Kasumi-1 (cell line): ENCODE measurements around the gene CYP2W1.
"Not testable (repeated sequence)": the region's sequence is repeated elsewhere in the genome, so short reads cannot be mapped to it uniquely, and the experiment has no call there.

ENCODE experiments used
- DNase-seq, 2 experiments: peaks; one replicate each; lab custom pipeline; 2025; lab: John Stamatoyannopoulos, UW

The CYP2W1 gene

DNA sequence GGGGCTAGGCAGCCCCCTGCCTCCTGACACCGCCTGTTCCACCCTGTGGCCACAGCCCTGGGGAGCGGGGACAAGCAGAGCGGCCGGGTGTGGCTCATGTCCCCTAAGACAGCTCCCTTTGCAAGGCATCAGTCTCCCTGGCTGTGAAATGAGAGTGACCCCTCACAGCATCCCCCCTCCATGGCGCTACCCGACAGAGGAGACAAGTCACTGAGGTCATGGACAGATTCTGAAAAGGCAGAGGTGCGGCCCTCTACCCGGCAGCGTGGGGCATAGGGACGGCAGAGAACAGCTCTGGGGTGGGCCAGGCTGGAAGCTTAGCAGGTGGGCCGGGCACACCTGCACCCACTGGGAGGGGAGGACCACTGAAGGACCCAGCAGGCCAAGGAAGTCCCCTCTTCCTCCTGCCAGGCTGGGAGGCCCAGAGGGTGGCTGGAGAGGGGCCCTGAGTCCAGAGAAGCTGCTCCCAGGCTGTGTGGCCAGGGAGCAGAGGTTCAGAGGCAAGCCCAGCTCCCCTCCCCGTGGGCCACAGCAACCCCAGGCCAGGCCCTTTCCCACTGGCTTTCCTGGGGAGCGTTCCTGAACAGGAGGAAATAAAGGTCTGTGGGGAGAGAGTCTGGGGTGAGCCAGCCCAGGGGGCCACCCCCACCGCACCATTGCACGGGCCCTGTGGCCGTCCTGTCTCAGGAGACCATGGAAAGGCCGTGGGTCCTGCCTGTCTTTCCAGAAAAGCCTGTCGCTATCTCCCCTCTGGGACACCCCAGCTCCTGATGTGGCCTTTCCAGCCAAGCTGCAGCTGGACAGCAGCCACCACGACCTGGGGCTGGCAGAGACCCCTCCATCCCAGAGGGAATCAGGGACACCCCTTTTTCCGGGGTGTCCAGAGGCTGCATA, 30.2 kb upstream of the CYP2W1 start:
- no peak for DNase-seq

DNA sequence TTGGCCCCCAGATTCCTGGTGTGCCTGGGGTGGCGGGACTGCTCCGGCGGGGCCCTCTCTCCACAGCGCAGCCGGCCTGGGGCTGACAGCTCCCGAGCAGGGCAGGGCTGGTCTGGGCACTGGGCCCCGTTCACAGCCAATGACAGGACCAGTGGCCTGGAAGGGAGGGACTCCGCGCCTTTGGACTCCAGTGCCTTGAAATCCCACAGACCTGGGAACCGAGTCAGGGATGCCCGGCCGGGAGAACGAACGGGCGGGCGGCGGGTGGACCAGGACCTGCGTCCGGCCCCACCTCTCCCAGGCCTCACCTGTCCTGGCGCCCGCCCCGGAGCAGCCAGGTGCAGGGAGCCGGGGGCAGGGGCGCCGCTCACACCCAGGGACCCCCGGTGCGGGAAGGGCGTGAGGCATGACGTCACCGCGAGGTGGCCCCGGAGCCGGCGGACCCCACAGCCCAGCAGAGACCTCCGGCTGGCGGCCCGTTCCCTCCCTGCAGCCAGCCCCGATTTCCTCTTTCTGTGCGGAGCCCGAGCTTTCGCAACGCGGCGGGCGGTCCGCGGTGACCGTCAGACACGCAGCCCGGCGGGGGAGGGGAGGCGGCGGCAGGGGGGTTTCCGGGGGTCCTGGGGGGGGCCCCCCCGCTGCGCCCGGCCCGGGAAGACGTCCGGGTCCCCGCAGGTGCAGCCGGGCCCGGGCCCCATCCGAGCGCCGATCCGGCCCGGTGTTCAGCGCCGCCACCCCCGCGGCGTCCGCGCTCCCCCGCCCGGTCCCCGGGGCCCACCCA, 29.2 kb upstream of the CYP2W1 start:
- peak in 1 of 2 experiments; percentile 12 for DNase-seq

DNA sequence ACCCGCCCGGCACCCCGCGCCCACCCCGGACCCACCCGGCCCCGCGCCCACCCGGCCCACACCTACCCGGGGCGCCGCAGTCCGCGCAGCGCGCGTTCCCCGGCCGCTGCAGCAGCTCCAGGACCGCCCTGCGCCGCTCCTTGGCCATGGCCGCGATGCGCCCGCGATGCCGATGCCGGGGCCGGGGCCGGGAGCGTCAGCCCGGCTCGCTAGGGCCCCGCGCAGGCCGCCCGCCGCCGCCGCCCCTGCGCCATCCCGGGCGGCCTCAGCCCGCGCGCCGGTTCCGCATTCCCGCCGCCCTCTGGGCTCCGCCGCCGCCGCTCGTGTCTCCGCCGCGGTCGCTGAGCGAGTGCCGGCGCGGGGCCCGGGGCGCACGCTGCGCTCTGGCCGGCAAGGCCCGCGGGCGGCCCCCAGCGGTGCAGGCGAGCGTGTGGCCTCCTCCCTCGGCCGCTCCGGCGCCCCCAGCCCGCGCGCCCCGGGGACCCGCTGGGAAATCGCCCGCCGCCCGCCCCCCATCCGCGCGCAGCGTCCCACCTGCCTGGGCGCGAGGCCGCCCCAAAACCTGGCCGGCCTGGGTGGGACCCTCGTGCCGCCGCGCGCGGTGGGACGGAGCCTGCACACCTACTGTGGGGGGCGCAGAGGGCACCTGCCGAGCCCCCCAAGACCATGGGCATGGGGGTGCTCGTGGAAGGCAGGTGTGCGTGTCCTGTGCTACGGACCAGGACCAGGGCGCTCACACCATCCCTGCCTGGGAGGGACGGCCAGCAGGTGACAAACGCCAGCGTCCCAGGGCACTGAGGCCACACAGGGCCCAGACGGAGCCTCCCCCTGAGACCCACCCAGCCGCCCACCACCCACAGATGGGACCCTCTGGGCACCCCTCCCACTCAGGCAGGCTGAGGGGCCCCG, 28.4 kb upstream of the CYP2W1 start, which contains the start of gene ADAP1:
ADAP1 (minus strand) TSS at position 351 of the 909 bp plus-strand sequence; CDS start at position 148, 203 bp downstream.
- peak in 1 of 2 experiments; percentile 3 for DNase-seq

DNA sequence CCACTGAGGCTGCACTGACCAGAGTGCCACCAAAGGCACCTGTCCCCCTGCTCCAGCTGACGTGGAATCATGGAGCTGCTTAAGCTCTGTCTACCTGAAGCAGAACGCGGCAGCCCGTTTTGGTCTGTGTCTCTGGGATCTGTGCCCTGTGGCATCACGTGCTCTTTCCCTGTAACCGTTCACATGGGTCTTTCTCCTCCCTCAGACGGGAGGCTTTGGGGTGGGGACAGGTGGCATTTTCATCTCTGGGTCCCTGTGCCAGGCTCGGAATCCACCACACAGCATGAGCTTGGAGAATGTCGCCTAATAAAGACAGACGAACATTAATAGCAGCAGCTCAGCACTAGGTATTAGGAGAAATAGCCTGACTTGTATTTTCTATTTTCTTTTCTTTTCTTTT, 26.9 kb upstream of the CYP2W1 start:
- no peak for DNase-seq

DNA sequence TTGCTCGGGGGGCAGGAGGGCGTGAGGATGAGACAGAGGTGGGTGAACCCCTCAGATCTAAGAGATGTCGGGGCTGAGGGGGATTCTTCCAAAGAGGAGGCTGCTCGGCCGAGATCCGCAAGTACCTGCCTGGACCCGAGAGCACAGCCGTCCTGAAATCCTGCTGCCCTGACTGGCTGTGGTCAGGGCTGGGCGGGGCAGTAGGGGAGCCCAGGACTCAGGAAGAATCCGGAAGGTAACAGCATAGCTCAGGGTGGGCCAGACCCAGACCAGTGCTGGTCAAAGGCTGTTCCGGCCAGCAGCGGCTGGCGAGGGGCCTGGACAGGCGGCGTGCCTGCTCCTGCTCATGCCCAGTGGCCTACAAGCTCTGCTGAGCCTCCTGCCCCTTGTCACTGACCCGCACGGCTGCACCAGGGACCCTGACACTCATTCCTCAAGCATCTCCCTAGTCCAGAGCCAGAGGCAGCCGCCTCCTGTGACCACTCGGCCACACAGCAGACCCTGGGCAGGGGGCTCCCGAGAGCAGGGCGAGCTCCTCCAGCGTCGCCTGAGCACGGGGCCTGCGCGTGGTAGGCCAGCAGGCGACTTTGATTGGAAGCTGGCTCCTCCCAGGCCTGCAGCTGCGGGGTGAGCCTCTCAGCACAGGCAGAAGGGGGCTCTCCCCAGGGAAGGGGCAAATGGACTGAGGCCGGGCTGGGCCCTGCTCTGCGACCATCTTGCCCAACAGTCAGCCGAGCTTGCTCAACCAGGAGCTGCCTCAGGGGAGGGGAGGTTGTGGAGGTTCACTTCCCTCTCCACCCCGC, 25.4 kb upstream of the CYP2W1 start:
- no peak for DNase-seq

DNA sequence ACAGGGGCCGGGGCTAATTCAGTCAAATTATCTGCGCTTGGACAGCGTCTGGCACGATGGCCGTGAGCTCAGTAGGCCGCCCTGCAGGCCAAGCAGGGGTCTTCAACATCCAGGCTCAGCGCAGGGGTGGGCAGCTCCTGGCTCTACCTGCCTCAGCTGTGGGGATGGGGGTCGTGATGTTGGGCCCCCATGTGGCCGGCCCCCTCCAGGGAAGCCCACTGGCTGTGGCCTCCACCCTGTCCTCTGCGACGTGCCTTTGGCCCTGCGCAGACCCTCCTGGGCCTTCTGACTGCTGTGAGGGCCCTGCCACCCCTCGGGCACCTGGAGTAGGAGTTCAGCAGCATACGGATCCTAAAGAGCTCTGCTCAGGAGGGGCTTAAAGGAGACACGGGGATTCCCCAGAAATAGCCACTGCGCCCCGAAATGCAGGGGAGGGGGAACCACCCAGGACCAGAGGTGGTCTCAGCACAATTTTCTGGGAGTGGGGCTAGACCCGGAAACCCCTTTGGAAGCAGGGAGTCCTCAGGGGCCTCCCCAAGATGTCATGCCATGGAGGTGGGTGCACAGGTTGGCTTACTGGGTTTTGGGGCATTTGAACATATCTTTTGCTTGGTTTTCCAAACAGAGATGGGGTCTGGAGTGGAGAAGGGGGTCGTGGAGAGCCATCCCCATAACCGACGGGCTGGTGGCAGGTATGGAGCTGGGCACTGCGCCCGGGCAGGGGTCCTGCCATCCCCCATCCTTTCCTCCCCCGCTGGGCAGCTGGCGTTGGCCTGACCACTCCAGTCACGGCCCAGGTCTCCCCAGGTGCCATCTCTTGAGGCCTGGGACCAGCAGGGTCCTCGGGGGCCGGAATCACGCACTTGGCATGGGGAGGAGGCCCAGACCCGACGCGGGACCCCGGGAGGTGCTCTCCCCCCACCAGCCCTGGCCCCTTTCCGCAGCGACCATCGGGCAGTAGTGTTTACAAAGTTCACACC, 24.5 kb upstream of the CYP2W1 start:
- no peak for DNase-seq

DNA sequence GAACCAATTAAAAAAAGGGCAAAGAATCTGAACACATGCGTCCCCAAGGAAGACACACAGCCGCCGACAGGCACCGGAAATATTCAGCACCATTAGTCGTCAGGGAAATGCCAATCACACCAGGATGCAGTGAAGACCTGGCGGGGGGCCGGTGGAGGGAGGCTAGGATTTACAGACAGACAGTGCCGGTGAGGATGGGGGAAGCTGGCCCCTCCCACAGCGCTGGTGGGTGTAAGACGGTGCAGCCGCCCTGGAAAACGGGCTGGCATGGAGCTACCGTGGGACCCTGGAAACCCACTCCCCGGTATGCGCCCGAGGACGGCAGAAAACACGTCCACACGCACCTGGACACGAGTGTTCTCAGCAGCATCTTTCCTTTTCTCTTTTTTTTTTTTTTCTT, 23.7 kb upstream of the CYP2W1 start:
- DNase-seq, result no peak

DNA sequence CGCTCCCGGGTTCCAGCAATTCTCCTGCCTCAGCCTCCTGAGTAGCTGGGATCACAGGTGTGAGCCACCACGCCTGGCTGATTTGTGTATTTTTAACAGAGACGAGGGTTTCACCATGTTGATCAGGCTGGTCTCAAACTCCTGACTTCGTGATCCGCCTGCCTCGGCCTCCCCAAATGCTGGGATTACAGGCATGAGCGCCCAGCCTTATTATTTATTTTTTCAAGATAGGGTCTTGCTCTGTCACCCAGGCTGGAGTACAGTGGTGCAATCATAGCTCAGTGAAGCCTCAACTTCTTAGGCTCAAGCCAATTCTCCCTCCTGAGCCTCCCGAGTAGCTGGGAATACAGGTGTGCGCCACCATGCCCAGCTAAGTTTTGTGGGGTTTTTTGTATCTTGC, 23.2 kb upstream of the CYP2W1 start:
- DNase-seq, result not testable (repeated sequence)

DNA sequence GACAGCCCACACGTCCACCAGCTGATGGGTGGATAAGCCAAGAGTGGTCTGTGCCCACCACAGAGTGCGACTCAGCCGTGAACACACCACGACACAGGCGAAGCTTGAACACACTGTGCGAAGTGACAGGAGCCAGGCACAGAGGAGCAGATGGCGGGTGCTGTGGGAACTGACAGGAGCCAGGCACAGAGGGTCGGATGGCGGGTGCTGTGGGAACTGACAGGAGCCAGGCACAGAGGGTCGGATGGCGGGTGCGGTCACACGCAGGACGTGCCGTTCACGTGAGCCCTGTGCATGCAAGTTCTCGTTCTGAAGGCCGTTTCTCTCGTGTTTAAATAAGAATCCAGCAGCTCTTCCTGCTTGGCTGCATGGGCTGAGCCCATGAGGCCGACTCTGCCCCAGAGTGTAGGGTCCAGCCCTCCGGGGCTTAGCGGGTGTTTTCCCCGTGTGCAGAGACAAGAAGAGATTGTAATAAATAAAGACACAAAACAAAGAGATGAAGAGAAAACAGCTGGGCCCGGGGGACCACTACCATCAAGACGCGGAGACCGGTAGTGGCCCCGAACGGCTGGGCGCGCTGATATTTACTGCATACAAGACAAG, 22.6 kb upstream of the CYP2W1 start:
- no peak for DNase-seq

DNA sequence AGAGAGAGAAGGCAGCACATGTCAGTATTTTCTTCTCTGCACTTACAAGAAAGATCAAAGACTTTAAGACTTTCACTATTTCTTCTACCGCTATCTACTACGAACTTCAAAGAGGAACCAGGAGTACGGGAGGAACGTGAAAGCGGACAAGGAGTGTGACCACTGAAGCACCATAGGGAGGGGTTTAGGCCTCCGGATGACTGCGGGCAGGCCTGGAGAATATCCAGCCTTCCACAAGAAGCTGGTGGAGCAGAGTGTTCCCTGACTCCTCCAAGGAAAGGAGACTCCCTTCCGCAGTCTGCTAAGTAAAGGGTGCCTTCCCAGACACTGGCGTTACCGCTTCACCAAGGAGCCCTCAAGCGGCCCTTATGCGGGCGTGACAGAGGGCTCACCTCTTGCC, 22.0 kb upstream of the CYP2W1 start:
- DNase-seq, result not testable (repeated sequence)

DNA sequence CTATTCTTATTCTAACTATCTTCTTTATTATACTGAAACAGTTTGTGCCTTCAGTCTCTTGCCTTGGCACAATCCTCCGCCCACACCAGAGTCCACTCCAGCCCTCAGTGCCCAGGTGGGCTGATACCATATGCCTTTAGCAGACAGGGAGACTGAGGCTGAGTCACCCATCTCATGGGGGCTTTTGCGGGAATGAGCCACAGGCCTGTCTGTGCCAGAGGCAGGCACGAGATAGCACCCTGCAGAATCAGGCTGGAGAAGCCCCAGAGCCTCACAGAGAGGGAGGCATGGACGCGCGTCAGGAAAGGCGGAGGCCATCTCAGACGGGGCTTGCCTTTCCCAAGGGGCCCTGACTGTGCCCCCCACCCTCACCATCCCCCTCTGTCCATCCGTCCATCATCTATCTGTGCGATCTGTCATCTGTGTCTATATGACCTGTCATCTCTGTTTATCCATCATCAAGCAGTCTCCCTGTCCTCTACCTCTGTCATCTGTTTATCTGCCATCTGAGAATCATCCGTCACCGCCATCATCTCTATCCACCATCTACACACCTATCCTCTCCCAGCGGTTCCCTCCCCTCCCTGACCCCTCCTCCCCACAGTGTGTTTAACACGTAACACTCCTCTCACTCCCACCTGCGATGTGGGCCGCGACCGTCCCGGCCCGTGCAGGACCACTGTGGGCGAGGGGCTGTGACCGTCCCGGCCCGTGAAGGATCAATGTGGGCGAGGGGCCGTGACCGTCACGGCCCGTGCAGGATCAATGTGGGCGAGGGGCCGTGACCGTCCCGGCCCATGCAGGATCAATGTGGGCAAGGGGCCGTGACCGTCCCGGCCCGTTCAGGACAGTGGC, 21.2 kb upstream of the CYP2W1 start:
- DNase-seq, result no peak

DNA sequence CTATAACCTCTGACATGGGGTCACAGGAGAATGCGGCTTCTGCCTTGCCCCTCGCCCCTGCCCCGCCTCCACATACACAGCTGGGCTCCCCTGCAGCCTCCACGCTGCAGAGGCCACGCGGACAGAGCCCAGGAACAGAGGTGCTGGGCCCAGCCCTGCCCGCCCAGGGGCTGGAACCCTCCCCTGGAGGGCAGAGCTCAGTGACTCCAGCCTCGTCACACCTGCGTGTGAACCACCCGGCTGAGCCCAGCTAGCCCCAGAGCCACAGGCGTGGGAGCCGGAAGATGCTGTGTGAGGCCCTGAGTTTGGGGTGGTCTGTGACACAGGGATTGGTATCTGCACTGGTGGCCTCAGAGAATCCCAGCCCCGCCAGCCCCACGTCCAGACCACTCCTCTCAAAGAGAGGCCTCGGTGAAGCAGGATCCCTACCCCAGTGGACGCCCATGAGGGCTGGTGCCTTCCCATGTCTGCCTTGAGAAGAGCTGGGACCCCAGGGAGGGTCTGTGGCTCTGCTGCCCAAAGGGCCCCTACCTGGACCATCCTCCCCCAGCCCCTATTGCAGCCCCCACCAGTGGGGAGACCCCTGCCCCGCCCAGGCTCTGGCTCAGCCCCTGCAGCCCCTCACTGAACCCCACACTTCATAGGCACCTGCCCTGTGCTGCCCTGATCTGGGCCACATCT, 20.4 kb upstream of the CYP2W1 start:
- no peak for DNase-seq

DNA sequence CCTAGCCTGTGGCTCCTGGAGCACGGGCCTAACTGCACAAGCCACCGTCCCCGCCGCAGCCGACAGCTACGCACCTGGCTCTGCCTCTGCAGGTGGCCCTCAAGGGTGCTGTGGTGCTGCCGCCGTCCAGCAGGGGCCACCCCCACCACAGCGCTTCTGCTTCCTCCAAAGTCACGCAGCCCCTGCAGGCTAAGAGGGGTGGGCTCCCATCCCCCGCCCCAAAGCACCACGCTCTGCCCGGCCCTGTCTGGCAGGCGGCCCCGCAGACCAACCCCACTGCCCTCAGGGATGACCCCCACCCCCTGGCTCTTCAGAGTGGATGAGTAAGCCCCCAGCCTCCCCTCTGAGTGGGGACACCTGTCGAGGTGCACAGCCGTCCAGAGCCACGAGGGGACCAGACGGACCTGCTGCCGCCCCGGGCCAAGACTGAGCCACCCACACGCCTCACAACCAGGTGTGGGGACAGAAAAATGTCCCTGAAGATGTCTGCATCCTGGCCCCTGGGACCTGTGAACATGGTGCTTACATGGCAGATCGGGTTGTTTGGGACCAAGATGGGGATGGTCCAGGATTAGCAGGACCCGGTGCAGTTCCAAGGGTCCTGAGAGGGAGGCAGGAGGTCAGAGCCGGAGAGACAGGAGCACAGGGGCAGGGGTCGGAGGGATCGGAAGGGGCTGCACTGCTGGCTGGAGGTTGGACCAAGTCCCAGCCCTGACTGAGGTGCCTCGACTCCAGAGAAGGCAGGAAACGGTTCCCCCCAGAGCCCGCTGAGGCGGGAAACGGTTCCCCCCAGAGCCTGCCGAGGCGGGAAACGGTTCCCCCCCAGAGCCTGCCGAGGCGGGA, 19.5 kb upstream of the CYP2W1 start:
- DNase-seq, result no peak

DNA sequence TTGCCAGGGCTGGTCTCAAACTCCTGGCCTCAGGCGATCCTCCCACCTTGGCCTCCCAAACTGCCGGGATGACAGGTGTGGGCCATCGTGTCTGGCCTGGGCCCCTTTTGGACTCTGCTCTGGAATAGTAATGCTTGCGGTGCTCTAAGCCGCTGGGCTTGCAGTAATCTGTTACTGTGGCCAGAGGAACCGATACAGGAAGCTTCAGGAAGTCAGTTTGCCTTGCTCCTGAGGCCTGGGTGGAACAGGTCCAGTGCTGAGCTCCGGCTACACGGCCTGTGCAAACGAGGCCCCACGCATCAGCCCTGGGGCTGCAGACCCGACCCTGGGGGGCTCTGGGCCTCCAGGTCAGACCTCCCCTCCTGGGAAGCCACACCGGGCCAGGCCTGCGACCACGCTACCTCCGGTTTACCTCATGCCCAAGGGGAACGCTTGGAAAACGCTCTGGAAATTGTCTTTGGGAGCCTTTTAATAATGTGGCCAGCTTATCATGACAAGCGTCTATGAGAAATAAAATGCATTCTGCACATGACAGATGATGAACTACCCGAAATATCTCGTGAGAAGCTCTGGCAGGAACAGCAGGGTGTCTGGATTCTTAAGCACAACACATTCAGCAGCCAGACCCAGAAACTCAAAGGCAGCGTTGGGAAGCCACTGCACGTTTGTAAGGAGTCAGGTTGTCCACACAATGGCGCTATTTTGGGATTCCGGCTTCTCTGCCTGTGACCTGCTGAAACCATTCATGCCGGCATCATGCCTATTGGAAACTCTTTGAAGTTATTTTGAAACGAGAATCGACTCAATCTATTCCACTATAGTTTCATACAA, 18.4 kb upstream of the CYP2W1 start:
- DNase-seq, result peak; percentile 11 to 12

DNA sequence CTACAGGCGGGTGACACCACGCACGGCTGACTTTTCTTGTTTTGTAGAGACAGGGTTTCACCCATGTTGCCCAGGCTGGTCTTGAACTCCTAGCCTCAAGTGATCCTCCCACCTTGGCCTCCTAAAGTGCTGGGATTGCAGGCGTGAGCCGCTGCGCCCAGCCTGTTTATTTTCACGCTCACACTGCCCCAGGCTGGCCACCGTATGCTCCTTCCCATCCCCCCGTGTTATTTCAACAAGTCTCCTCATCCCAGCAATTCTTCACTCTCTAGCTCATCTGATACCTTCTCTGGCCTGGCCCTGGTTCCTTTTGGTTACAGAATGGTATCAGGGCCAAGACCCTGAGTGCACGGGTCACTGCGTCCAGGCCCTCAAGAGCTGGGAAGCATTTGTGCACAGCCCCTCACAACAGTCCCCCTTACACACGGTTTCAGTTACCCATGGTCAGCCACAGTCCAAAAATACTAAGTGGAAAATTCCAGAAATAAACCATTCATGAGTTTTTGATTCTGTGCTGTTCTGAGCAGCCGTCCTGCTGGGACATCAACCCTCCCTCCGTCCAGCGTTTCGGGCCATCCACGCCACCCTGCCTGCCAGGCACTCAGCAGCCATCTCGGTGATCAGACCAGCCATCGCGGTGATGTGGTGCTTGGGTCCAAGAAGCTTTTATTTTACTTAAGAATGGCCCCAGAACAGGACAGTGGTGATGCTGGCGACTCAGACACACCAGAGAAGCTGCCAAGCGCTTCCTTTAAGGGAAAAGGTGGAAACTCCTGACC, 16.5 kb upstream of the CYP2W1 start:
- DNase-seq, result no peak
